Measurements from ENCODE around the gene GALNT9. TPM values are rescaled to one million over a fixed set of nuclear protein-coding genes. Genes with fewer than 3 reads are reported as not detected.

The GALNT9 gene
- polyA plus RNA-seq, 3 donors = not detected

DNA sequence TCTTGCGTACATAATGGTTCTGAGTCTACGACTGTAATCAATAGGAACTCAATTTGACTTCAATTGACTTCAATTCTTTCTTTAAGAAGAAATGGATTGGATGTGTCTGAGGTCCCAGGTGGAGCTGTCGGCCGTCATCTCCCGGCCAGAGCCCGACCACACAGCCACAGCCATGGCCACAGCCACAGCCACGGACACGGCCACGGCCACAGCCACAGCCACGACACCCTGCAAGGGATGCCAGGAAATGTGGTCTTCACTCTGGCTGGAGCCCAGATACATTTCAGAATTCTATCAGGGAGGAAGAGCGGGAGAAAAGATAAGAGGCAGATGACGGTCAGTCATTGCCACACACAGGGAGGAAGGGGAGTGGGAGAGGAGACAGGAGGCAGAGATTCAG lies 58.9 kb downstream of the GALNT9 start:
- no peak overlapping the region for H2AFZ ChIP-seq (ENCODE audit: insufficient read depth, low read depth, low read length, poor library complexity, severe bottlenecking)
- no peak overlapping the region for H3K27ac ChIP-seq (ENCODE audit: low read depth in 1 of 2, low read length in 2 of 2)
- H3K4me3 ChIP-seq (replicated peaks in 1 of 3; ENCODE audit: low read depth in 2 of 3, low read length in 3 of 3) = no peak overlapping the region
- H3K27ac Mint-ChIP-seq = no peak overlapping the region
- peaks cover 0 to 2% (median 0%) of the 10 kb centered on the region in 7 donors for H3K9me3 Mint-ChIP-seq
- no peak overlapping the region for H3K4me3 Mint-ChIP-seq
- no peaks in the 10 kb centered on the region for H3K36me3 Mint-ChIP-seq
- no peaks in the 10 kb centered on the region for H3K27me3 ChIP-seq (ENCODE audit: control insufficient read depth in 2 of 2, insufficient read depth in 2 of 2, low read length in 2 of 2)
- WGBS (ENCODE audit: insufficient coverage) = 70% methylated on average over 11 of the region's 12 CpGs
- no peaks in the 10 kb centered on the region for H3K4me1 Mint-ChIP-seq
- intact Hi-C loops (cut with micrococcal nuclease) = no loop called here
- peaks cover 0 to 13% (median 11%) of the 10 kb centered on the region in 3 donors for H3K27me3 Mint-ChIP-seq (ENCODE audit: low read depth in 3 of 3)
- no peaks in the 10 kb centered on the region for H3K4me1 ChIP-seq (ENCODE audit: control insufficient read depth in 1 of 2, insufficient read depth in 2 of 2, low read length in 2 of 2)
- DNase-seq = no peak
- TF ChIP-seq, protein P1, sequence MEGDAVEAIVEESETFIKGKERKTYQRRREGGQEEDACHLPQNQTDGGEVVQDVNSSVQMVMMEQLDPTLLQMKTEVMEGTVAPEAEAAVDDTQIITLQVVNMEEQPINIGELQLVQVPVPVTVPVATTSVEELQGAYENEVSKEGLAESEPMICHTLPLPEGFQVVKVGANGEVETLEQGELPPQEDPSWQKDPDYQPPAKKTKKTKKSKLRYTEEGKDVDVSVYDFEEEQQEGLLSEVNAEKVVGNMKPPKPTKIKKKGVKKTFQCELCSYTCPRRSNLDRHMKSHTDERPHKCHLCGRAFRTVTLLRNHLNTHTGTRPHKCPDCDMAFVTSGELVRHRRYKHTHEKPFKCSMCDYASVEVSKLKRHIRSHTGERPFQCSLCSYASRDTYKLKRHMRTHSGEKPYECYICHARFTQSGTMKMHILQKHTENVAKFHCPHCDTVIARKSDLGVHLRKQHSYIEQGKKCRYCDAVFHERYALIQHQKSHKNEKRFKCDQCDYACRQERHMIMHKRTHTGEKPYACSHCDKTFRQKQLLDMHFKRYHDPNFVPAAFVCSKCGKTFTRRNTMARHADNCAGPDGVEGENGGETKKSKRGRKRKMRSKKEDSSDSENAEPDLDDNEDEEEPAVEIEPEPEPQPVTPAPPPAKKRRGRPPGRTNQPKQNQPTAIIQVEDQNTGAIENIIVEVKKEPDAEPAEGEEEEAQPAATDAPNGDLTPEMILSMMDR (IDR thresholded peaks at IDR 0.05) = no peak
- H3K9me3 ChIP-seq (replicated peaks in 1 of 2; ENCODE audit: control insufficient read depth in 1 of 2, insufficient read depth in 1 of 2, low read length in 2 of 2) = no peaks in the 10 kb centered on the region
- H3K36me3 ChIP-seq (replicated peaks in 1 of 2; ENCODE audit: control insufficient read depth in 1 of 2, insufficient read depth in 2 of 2, low read length in 2 of 2) = no peaks in the 10 kb centered on the region
- H4K20me1 ChIP-seq (ENCODE audit: insufficient read depth, low read length) = no peaks in the 10 kb centered on the region
- H3K79me2 ChIP-seq (ENCODE audit: insufficient read depth, low read length) = no peaks in the 10 kb centered on the region
- no peak overlapping the region for H3K9ac ChIP-seq (ENCODE audit: insufficient read depth, low read length, poor library complexity, severe bottlenecking)
- no peak overlapping the region for H3K4me2 ChIP-seq (replicated peaks; ENCODE audit: extremely low read depth, low read length, poor library complexity, severe bottlenecking)

DNA sequence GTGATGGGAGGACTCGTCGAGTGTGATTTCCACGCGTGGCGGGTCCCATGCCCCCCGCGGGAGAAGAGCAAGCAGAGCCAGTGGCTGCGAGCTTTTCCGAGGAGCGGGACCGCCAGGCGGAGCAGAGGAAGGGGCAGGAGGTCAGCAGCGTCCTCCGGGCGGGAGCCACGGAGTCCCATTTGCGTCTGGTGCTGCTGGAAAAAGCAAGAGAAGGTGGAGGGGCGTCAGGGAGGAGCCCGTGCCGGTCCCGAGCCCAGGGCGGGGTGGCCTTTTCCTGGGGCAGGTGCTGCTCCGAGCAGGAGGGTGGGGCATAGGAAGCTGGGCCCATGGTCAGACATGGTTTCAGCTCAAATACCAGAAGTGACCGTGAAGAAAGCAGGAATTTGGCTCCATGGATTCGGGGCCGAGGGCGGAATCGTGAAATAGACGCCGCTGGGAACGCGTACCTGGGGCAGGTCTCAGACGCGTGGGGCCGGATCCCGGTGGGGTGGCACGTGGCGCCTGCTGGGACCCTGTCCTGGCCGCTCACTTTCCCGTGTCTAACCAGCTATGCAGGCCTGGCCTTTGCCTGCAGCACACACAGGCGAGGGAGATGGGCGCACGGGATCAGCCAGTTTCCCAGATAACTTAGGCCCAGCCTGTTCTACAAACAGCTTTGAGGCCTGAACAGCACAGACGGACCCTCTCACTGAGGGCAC lies 60.0 kb downstream of the GALNT9 start:
- Histone ChIP-seq H3K27ac (ENCODE audit: low read depth in 1 of 2, low read length in 2 of 2) (no peak overlapping the region), H3K4me1 (ENCODE audit: control insufficient read depth in 1 of 2, insufficient read depth in 2 of 2, low read length in 2 of 2) (no peaks in the 10 kb centered on the region), H3K4me3 (replicated peaks in 1 of 3; ENCODE audit: low read depth in 2 of 3, low read length in 3 of 3) (no peak overlapping the region), H3K4me2 (replicated peaks; ENCODE audit: extremely low read depth, low read length, poor library complexity, severe bottlenecking) (no peak overlapping the region), H3K9me3 (replicated peaks in 1 of 2; ENCODE audit: control insufficient read depth in 1 of 2, insufficient read depth in 1 of 2, low read length in 2 of 2) (no peaks in the 10 kb centered on the region), H2AFZ (ENCODE audit: insufficient read depth, low read depth, low read length, poor library complexity, severe bottlenecking) (no peak overlapping the region), H3K27me3 (ENCODE audit: control insufficient read depth in 2 of 2, insufficient read depth in 2 of 2, low read length in 2 of 2) (no peaks in the 10 kb centered on the region), H3K36me3 (replicated peaks in 1 of 2; ENCODE audit: control insufficient read depth in 1 of 2, insufficient read depth in 2 of 2, low read length in 2 of 2) (no peaks in the 10 kb centered on the region), H3K9ac (ENCODE audit: insufficient read depth, low read length, poor library complexity, severe bottlenecking) (no peak overlapping the region), H3K79me2 (ENCODE audit: insufficient read depth, low read length) (no peaks in the 10 kb centered on the region), H4K20me1 (ENCODE audit: insufficient read depth, low read length) (no peaks in the 10 kb centered on the region)
- DNase-seq = no peak
- intact Hi-C loops (cut with micrococcal nuclease) = no loop called here
- H3K4me3 Mint-ChIP-seq = no peak overlapping the region
- no peaks in the 10 kb centered on the region for H3K36me3 Mint-ChIP-seq
- 92% methylated on average over 40 of the region's 44 CpGs for WGBS (ENCODE audit: insufficient coverage)
- no peaks in the 10 kb centered on the region for H3K4me1 Mint-ChIP-seq
- peaks cover 0 to 2% (median 0%) of the 10 kb centered on the region in 7 donors for H3K9me3 Mint-ChIP-seq
- TF ChIP-seq, protein P1 (IDR thresholded peaks at IDR 0.05) = no peak
- no peak overlapping the region for H3K27ac Mint-ChIP-seq
- peaks cover 0 to 13% (median 5%) of the 10 kb centered on the region in 3 donors for H3K27me3 Mint-ChIP-seq (ENCODE audit: low read depth in 3 of 3)
